IMR-90 (cell line): ENCODE results near the gene GDPD2.

Experiments
- BHLHE40 ChIP-seq: fragments of 150-350 bp; IDR thresholded peaks from 2 replicates; pipeline ENCODE4 v1.6.1; 2016; ENCODE audit warnings: mild to moderate bottlenecking, low read depth, low read length
- CEBPB ChIP-seq: IDR thresholded peaks from 2 replicates; pipeline ENCODE4 v1.6.1; 2012; ENCODE audit warnings: low read depth, low read length, improper control_type of control experiment
- CTCF ChIP-seq: conservative IDR thresholded peaks from 2 replicates; pipeline ENCODE4 v1.5.1; 2012; ENCODE audit warnings: mild to moderate bottlenecking, low read depth, low read length, improper control_type of control experiment
- MAFK ChIP-seq: IDR thresholded peaks from 2 replicates; pipeline ENCODE4 v1.6.1; 2012; ENCODE audit warnings: low read depth, low read length, improper control_type of control experiment
- MAZ ChIP-seq: IDR thresholded peaks from 2 replicates; pipeline ENCODE4 v1.6.1; 2012; ENCODE audit warnings: low read depth, mild to moderate bottlenecking, low read length, improper control_type of control experiment, moderate library complexity, borderline replicate concordance
- NFE2L2 ChIP-seq: fragments of 150-350 bp; IDR thresholded peaks from 2 replicates; pipeline ENCODE4 v1.6.1; 2016; ENCODE audit warnings: low read depth, mild to moderate bottlenecking, low read length
- POLR2A ChIP-seq: IDR thresholded peaks from 2 replicates; pipeline ENCODE4 v1.6.1; 2012; ENCODE audit warnings: mild to moderate bottlenecking, low read depth, low read length
- RAD21 ChIP-seq: IDR thresholded peaks from 2 replicates; pipeline ENCODE4 v1.6.1; 2012; ENCODE audit warnings: low read length, improper control_type of control experiment
- RCOR1 ChIP-seq: IDR thresholded peaks from 2 replicates; pipeline ENCODE4 v1.6.1; 2012; ENCODE audit warnings: mild to moderate bottlenecking, low read length, improper control_type of control experiment; ENCODE audit not compliant: insufficient replicate concordance
- RFX5 ChIP-seq: IDR thresholded peaks from 2 replicates; pipeline ENCODE4 v1.8.0; 2012; ENCODE audit warnings: low read depth, mild to moderate bottlenecking, low read length, moderate library complexity
- SMC3 ChIP-seq: fragments of 150-350 bp; IDR thresholded peaks from 2 replicates; pipeline ENCODE4 v1.6.1; 2016; ENCODE audit warnings: low read depth, mild to moderate bottlenecking, antibody characterized with exemption, low read length, moderate library complexity
- USF2 ChIP-seq: fragments of 150-350 bp; IDR thresholded peaks from 2 replicates; pipeline ENCODE4 v1.6.1; 2017; ENCODE audit warnings: mild to moderate bottlenecking, antibody characterized with exemption, low read length, low read depth

DNA sequence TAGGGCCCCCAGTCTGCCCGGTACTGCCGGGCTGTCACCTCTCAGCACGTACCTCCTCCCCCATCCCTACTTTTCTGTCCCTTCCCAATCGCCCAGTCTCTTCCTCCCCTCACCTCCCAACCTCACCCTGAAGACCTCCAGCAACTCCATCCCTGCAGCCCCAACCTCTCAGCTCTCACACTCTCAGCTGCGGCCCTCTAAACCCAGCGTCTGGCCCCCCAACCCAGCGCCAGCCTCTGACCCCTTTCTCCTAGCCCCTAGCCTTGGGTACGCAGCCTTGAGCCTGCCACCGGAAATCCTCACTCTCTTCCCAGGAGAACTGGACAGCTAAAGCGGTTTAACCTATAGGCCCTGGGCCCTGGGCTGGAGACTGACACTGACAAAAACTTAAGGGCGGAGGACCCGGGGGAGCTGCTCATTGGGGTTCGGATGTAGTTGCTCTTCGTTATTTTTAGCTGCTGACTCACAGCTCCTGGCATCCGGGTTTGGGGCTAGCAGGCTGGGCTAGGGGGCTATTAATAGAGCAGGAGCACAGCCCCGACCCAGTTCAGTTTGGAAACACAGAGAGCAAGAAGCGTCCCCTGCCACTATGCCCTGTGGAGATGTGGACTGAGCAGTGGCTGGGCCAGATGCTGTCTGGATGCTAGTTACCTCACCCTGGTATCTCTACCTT is 11.9 kb downstream of the GDPD2 start:
- TF ChIP-seq CEBPB (no peak), NFE2L2 (no peak), CTCF (no peak), MAZ (no peak), RCOR1 (no peak), POLR2A (no peak), MAFK (no peak), USF2 (no peak), RAD21 (no peak), BHLHE40 (no peak), RFX5 (no peak), SMC3 (no peak)
